GM18951 (cell line): Measurements from ENCODE around the gene PTRH1.

Experiments used
- POLR2A ChIP-seq: IDR thresholded peaks from 4 replicates; pipeline ENCODE4 v1.6.1; 2011; ENCODE audit warnings: mild to moderate bottlenecking; ENCODE audit not compliant: insufficient read length, insufficient read depth; ENCODE audit errors: extremely low read depth
- in situ Hi-C: fragments of 300-500 bp; cut with MboI; formaldehyde crosslinking; loops from one replicate; pipeline ENCODE4 v1.12.0; 2022; ENCODE audit warnings: low sequenced_read_pairs, mixed read lengths, inconsistent platforms; ENCODE audit not compliant: unreplicated experiment

The PTRH1 gene

GRCh38 chr9:127693143-127693542 lies 22.3 kb downstream of the PTRH1 start:
- TF ChIP-seq POLR2A, result no peak

GRCh38 chr9:127692071-127692470 lies 23.4 kb downstream of the PTRH1 start:
- TF ChIP-seq POLR2A, result no peak
- in situ Hi-C loops, result no loop called here

More at GRCh38 chr9:127693143-127693542, 22.3 kb downstream of the PTRH1 start:
- in situ Hi-C loops, result no loop called here

- no peak for TF ChIP-seq POLR2A
- in situ Hi-C loops, result no loop called here
Observed at GRCh38 chr9:127690735-127691134, 24.7 kb downstream of the PTRH1 start.

- in situ Hi-C loops, result no loop called here
- TF ChIP-seq POLR2A, result no peak
Observed at GRCh38 chr9:127689329-127690000, 26.0 kb downstream of the PTRH1 start.

GRCh38 chr9:127686461-127687393 lies 28.7 kb downstream of the PTRH1 start:
- in situ Hi-C loops, result no loop called here
- no peak for TF ChIP-seq POLR2A

GRCh38 chr9:127684576-127684975 lies 30.9 kb downstream of the PTRH1 start:
- in situ Hi-C loops, result no loop called here
- TF ChIP-seq POLR2A, result no peak

- in situ Hi-C loops, result no loop called here
- no peak for TF ChIP-seq POLR2A
Observed at GRCh38 chr9:127683723-127684122, 31.7 kb downstream of the PTRH1 start.

- in situ Hi-C loops, result no loop called here
- no peak for TF ChIP-seq POLR2A
Observed at GRCh38 chr9:127682351-127683136, 32.9 kb downstream of the PTRH1 start.

GRCh38 chr9:127680846-127681245 lies 34.6 kb downstream of the PTRH1 start:
- in situ Hi-C loops, result no loop called here
- TF ChIP-seq POLR2A, result no peak

- no peak for TF ChIP-seq POLR2A
- in situ Hi-C loops, result no loop called here
Observed at GRCh38 chr9:127680226-127680625, 35.2 kb downstream of the PTRH1 start.

- TF ChIP-seq POLR2A, result no peak
- in situ Hi-C loops, result no loop called here
Observed at GRCh38 chr9:127679506-127679905, 36.0 kb downstream of the PTRH1 start.

- TF ChIP-seq POLR2A, result no peak
- in situ Hi-C loops, result no loop called here
Observed at GRCh38 chr9:127676638-127677037, 38.8 kb downstream of the PTRH1 start.

GRCh38 chr9:127673234-127673633 lies 42.2 kb downstream of the PTRH1 start:
- TF ChIP-seq POLR2A, result no peak
- in situ Hi-C loops, result no loop called here
